Measurements from ENCODE around the gene ELP5.
A peak's percentile ranks its signal among the peaks of the same experiment; 100 is the strongest.

ELP5 gene

GRCh38 chr17:7285679-7286078 is 33.7 kb downstream of the ELP5 start:
- DNase-seq (ENCODE audit: low spot score) = no peak

GRCh38 chr17:7289256-7290032 is 37.4 kb downstream of the ELP5 start:
- DNase-seq (ENCODE audit: low spot score) = no peak

- no peak for DNase-seq (ENCODE audit: low spot score)
These were observed 38.2 kb downstream of the ELP5 start for GRCh38 chr17:7290166-7290565.

GRCh38 chr17:7290685-7291084 is 38.7 kb downstream of the ELP5 start:
- DNase-seq (ENCODE audit: low spot score) = no peak

- no peak for DNase-seq (ENCODE audit: low spot score)
These were observed 40.2 kb downstream of the ELP5 start for GRCh38 chr17:7292194-7292593.

GRCh38 chr17:7292729-7293128 is 40.7 kb downstream of the ELP5 start:
- no peak for DNase-seq (ENCODE audit: low spot score)

GRCh38 chr17:7293159-7293558 is 41.1 kb downstream of the ELP5 start:
- no peak for DNase-seq (ENCODE audit: low spot score)

- DNase-seq (ENCODE audit: low spot score) = no peak
These were observed 42.0 kb downstream of the ELP5 start for GRCh38 chr17:7293816-7294613.

- no peak for DNase-seq (ENCODE audit: low spot score)
These were observed 42.7 kb downstream of the ELP5 start, which contains the start of gene YBX2 for GRCh38 chr17:7294614-7295153. Gene YBX2 (minus strand): TSS chr17:7294639. CDS start chr17:7294500, 139 bp downstream.

- DNase-seq (ENCODE audit: low spot score) = no peak
These were observed 43.5 kb downstream of the ELP5 start for GRCh38 chr17:7295230-7296180.

GRCh38 chr17:7296189-7296861 is 44.3 kb downstream of the ELP5 start:
- DNase-seq (ENCODE audit: low spot score) = peak; percentile 69

- no peak for DNase-seq (ENCODE audit: low spot score)
These were observed 52.2 kb downstream of the ELP5 start for GRCh38 chr17:7304179-7304578.

- DNase-seq (ENCODE audit: low spot score) = peak; percentile 99
These were observed 55.1 kb downstream of the ELP5 start, which contains the start of gene EIF5A for GRCh38 chr17:7306911-7307685. Gene EIF5A (plus strand): TSS chr17:7307628. CDS start chr17:7309636, 2,008 bp downstream.

- DNase-seq (ENCODE audit: low spot score) = no peak
These were observed 55.9 kb downstream of the ELP5 start for GRCh38 chr17:7307686-7308624.

- peak; percentile 63 for DNase-seq (ENCODE audit: low spot score)
These were observed 56.8 kb downstream of the ELP5 start for GRCh38 chr17:7308625-7309433.
